Peyer's patch (tissue), 4 donors: ENCODE data around the gene KSR2.

Source experiments
- POLR2A ChIP-seq, 2 donors: fragments of 450-650 bp; IDR thresholded peaks; one replicate each; pipeline ENCODE4 v1.5.1; 2017; ENCODE audit warnings: antibody characterized with exemption in 2 of 2, mild to moderate bottlenecking in 2 of 2, moderate library complexity in 2 of 2
- TF ChIP-seq, protein P1 (sequence below), 6 experiments: fragments of 450-650 bp in 4 of 6; fragments of 200-600 bp in 2 of 6; sonication (generic) in 1 of 6; IDR thresholded peaks; one replicate each; pipeline ENCODE4 v1.5.1; 2017 to 2019; ENCODE audit warnings: antibody characterized with exemption in 6 of 6, mild to moderate bottlenecking in 3 of 6, moderate library complexity in 1 of 6

DNA sequence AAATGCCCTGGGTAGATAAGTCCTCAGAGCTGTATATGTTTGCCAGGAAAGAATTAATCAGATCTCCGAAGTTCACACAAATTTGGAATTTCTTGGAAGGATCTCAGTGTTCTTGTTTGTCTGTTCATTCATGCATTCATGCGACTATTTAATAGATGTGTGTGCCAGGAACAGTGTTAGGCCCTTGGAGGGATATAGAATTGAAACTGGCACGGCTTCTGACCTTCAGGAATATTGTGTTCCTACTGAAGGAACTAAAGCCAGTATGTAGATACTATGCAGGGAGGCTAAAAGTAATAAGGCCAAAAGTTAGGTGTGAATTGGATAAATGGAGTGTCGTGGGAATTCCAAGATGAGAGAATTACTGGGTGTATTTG lies 441.3 kb downstream of the KSR2 start:
- TF ChIP-seq, protein P1, sequence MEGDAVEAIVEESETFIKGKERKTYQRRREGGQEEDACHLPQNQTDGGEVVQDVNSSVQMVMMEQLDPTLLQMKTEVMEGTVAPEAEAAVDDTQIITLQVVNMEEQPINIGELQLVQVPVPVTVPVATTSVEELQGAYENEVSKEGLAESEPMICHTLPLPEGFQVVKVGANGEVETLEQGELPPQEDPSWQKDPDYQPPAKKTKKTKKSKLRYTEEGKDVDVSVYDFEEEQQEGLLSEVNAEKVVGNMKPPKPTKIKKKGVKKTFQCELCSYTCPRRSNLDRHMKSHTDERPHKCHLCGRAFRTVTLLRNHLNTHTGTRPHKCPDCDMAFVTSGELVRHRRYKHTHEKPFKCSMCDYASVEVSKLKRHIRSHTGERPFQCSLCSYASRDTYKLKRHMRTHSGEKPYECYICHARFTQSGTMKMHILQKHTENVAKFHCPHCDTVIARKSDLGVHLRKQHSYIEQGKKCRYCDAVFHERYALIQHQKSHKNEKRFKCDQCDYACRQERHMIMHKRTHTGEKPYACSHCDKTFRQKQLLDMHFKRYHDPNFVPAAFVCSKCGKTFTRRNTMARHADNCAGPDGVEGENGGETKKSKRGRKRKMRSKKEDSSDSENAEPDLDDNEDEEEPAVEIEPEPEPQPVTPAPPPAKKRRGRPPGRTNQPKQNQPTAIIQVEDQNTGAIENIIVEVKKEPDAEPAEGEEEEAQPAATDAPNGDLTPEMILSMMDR (IDR thresholded peaks at IDR 0.05): no peak
- no peak for TF ChIP-seq POLR2A (IDR thresholded peaks at IDR 0.05)
